Measurements from ENCODE around the gene PPP1R13B. TPM values are rescaled to one million over a fixed set of nuclear protein-coding genes. Genes with fewer than 3 reads are reported as not detected.

The PPP1R13B gene
- total and polyA plus RNA-seq, 12 donors: 21.6 to 124 (median 75.5) TPM

DNA sequence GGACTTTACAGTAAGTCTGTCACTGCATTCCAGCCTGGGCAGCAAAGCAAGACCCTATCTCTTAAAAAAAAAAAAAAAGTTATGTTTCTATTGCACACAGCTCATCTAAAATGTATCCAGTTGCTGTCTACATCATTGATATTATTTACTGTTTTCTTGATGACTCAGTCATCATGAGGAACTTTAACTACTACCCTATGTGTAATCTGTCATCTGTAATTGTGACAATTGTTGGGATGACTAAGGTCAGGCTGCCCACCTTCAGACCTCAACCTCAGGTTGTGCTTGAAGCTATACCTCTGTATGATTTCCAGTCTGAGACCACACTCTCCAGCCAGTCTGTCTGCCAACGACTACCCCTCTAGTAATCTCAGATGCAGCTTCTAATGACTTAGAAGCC lies 15.3 kb downstream of the PPP1R13B start:
- H3K9me3 ChIP-seq: no peaks in the 10 kb centered on the region
- no peak overlapping the region for H3K4me3 ChIP-seq
- ATAC-seq (no peak), DNase-seq (no peak)
- H3K27me3 ChIP-seq: no peaks in the 10 kb centered on the region
- no peaks in the 10 kb centered on the region for H3K36me3 ChIP-seq
- no peak overlapping the region for H3K27ac ChIP-seq
- TF ChIP-seq, protein P1, sequence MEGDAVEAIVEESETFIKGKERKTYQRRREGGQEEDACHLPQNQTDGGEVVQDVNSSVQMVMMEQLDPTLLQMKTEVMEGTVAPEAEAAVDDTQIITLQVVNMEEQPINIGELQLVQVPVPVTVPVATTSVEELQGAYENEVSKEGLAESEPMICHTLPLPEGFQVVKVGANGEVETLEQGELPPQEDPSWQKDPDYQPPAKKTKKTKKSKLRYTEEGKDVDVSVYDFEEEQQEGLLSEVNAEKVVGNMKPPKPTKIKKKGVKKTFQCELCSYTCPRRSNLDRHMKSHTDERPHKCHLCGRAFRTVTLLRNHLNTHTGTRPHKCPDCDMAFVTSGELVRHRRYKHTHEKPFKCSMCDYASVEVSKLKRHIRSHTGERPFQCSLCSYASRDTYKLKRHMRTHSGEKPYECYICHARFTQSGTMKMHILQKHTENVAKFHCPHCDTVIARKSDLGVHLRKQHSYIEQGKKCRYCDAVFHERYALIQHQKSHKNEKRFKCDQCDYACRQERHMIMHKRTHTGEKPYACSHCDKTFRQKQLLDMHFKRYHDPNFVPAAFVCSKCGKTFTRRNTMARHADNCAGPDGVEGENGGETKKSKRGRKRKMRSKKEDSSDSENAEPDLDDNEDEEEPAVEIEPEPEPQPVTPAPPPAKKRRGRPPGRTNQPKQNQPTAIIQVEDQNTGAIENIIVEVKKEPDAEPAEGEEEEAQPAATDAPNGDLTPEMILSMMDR (IDR thresholded peaks at IDR 0.05): no peak
- 58 to 64% methylated on average over 1 of the region's 1 CpG for WGBS, 2 donors
- H3K4me1 ChIP-seq: peaks cover 8 to 73% (median 26%) of the 10 kb centered on the region in 9 donors
- intact Hi-C loops (cut with DNase I): no loop called here

DNA sequence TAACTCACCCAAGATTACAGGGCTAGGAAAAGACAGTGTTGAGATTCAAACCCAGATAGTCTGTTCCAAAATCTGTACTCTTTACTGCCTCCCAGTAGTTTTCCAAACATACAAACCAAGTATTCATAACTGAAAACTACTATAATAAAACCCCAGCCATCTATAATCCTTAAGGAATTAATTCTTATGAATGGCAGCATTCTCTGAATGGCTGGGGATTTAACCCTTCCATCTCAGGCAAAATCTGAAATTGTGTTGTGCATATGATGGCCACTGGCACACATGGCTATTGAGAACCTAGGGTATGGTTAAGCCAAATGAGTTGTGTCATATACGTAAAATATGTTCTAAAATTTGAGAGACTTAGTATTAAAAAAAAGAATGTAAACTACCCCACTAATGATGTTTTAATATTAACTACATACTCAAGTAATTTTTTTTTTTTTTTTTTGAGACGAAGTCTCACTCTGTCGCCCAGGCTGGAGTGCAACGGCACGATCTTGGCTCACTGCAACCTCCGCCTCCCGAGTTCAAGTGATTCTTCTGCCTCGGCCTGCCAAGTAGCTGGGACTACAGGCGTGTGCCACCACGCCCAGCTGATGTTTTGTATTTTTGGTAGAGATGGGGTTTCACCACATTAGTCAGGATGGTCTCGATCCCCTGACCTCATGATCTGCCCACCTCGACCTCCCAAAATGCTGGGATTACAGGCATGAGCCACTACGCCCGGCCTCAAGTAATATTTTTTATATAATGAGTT lies 16.7 kb downstream of the PPP1R13B start:
- no peaks in the 10 kb centered on the region for H3K36me3 ChIP-seq
- no peak overlapping the region for H3K4me3 ChIP-seq
- no peaks in the 10 kb centered on the region for H3K9me3 ChIP-seq
- no peaks in the 10 kb centered on the region for H3K27me3 ChIP-seq
- TF ChIP-seq, protein P1 (IDR thresholded peaks at IDR 0.05): no peak
- no peak for DNase-seq
- ATAC-seq: no peak
- peak overlapping the region in 1 of 10 donors; percentile 25 for H3K27ac ChIP-seq
- WGBS, 2 donors: 69 to 72% methylated on average over 14 of the region's 14 CpGs
- intact Hi-C loops (cut with DNase I): no loop called here
- H3K4me1 ChIP-seq: peaks cover 8 to 72% (median 28%) of the 10 kb centered on the region in 9 donors

GRCh38 chr14:103828315-103828967 lies 18.9 kb downstream of the PPP1R13B start:
- TF ChIP-seq, protein P1 (IDR thresholded peaks at IDR 0.05): no peak
- peak in 7 of 8 donors; percentile 20 to 61 (median 39) for ATAC-seq
- Histone ChIP-seq H3K4me3 (no peak overlapping the region), H3K4me1 (peaks cover 8 to 84% (median 35%) of the 10 kb centered on the region in 9 donors), H3K27ac (peak overlapping the region in 8 of 10 donors; percentile 20 to 63 (median 55)), H3K36me3 (no peaks in the 10 kb centered on the region), H3K27me3 (no peaks in the 10 kb centered on the region), H3K9me3 (no peaks in the 10 kb centered on the region)
- DNase-seq: peak in 1 of 2 donors; percentile 42
- intact Hi-C loops (cut with DNase I): loop anchor here in 1 of 10 donors (10.0 kb wide), 1 partner anchor 1166 kb away; no protein-coding TSS in a partner anchor
- WGBS, 2 donors: 31 to 32% methylated on average over 9 of the region's 9 CpGs

DNA sequence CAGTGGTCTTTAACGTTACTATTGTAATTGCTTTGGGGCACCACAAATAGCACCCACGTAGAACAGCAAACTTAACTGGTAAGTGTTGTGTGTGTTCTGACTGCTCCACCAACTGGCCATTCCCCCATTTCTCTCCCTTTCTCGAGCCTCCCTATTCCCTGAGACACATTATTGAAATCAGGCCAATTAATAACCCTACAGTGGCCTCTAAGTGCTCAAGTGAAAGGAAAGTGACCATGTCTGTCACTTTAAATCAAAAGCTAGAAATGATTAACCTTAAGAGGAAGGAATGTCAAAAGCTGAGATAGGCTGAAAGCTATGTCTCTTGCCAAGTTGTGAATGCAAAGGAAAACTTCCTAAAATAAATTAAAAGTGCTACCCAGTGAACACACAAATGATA lies 22.3 kb downstream of the PPP1R13B start:
- Histone ChIP-seq H3K27ac (peak overlapping the region in 8 of 10 donors; percentile 10 to 67 (median 50)), H3K36me3 (no peaks in the 10 kb centered on the region), H3K27me3 (peaks cover 0 to 13% (median 0%) of the 10 kb centered on the region in 7 donors), H3K4me3 (no peak overlapping the region), H3K9me3 (no peaks in the 10 kb centered on the region), H3K4me1 (peaks cover 9 to 87% (median 54%) of the 10 kb centered on the region in 9 donors)
- DNase-seq (no peak), ATAC-seq (peak in 7 of 8 donors; percentile 27 to 67 (median 55))
- WGBS, 2 donors: 27 to 34% methylated on average over 3 of the region's 3 CpGs
- TF ChIP-seq, protein P1 (IDR thresholded peaks at IDR 0.05): peak in 2 of 9 donors; percentile 12 to 17
- intact Hi-C loops (cut with DNase I): loop anchor here in 1 of 10 donors (10.0 kb wide), 1 partner anchor 1170 kb away; no protein-coding TSS in a partner anchor
